ENCODE data around the gene OVAAL.

The OVAAL gene

DNA sequence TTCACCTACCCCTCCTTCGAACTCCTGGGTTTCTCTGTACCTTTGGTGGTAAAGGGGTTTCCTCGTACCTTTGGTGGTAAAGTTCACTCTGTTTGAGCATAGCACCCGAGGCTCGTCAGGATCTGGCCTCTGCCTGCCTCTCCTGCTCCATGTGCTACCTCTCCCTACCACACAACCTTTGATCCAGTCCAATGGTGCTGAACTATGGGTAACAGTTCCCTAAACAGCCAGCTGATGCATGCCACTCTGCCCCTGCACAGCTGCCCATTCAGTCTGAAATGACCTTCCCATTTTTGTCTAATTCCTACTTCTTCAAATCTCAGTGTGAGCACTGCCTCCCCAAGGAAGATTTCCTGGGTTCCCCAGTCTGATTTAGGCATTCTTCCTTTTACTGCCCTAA lies 14.0 kb downstream of the OVAAL start:
- DNase-seq: no peak

DNA sequence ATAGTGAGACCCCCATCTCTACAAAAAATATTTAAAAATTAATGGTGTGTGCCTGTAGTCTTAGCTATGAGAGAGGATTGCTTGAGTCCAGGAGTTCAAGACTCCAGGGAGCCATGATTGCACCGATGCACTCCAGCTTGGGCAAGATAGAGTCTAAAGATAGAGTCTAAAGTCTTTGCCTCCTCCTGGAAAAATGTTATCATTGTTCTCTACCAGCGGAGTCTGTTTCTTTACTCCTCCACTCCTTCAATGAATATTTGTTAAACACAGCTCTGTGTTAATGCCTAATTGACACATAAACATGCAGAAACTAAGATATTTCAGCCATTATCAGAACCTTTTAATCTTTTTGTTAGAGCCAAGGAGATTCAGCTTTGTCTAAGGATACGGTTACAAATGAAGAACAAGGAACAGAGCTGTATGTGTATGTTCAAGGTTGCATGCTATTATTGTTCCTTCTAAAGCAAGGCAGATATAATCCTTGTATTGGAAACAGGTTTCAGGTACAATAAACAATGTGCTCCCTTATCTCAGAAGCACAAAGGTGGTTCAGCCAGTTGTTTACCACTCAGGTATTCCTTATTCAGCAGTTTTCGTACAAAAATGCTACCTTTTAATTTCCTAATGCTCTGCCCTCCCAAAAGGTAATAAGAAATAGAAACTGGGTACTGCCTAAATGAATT lies 15.4 kb downstream of the OVAAL start:
- DNase-seq: no peak

GRCh38 chr1:180577361-180577760 lies 18.6 kb downstream of the OVAAL start:
- DNase-seq: no peak

DNA sequence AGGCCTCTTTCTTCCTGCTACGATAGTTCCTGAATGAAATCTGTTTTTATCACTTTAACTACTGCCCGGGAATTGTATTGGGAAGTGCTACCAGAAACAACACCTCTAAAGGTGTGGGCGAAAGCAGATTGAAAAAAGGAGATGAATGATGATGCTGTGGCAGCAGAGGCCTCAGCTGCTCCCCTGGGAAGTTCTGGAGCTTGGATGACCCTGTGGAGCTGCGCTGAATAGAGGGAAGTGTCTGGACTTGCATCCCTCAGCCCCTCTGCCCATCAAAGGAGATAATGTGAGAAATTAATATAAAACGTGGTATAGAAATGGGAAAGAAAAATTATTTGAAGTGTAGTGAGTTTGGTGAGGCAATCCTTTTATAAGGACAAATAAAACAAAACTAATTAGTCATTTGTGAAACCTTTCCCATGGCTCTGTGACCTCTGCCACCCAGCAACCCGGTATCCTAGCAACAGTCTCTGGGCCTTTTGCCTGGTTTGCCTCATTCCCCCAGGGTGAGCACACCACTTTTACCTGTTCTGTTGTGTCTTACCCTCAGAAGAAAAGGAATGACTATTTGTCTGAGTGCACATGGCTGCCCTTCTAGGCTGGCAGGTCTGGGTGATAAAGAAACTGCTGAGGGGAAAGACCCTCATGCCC lies 21.3 kb downstream of the OVAAL start:
- DNase-seq: no peak

DNA sequence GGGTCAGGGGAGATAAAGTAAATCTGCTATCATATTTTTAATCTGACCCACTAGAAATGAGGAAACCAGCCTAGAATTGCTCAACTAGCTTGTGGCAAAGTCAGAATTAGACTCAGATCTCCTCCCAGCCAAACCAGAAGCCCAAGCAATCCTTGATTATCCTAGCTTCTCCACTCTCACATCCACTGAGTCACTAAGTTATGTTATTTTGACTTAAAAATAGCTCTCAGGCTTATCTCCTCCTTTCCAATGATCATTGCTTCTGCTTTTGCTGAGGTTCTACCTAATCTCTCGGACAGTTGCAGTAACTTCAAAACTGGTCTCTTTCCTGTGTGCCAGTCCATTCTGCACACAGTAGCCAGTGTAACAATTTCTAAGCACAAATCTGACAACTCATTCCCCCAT lies 22.9 kb downstream of the OVAAL start:
- DNase-seq: no peak

DNA sequence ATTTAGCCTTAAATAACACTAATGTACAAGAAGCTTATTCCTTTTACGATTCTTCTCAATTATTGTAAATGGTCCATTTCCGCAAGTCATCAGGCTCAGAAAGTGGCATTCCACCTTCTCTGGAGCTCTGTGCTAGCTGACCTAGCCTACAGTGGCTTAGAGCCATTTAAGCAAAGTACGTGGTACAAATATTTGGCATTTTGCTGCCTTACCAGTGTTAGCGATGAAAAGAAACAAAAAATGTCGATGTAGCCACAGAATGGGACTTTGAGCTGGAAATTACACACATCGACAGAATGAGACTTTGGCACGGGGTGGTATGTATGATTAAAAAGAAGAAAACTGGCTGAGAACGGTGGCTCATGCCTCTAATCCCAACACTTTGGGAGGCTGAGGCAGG lies 26.1 kb downstream of the OVAAL start:
- DNase-seq: no peak

DNA sequence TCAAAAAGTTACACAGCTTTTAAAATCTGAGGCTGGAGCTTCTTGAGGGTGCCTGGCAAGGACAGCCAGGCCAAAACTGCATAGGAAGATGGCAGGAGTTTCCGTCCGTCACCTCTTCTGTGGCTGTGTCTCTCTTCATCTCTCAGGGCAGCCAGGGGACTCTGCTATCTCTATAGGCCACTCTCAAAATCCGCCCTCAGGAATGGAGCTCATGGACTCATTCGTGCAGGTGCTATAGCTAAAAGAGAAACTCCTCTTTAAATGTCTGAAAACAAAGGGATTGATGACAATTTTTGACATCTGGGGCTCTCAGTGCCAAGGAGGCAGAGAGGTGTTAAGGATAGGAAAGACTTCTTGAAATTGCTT lies 27.2 kb downstream of the OVAAL start:
- DNase-seq: no peak

DNA sequence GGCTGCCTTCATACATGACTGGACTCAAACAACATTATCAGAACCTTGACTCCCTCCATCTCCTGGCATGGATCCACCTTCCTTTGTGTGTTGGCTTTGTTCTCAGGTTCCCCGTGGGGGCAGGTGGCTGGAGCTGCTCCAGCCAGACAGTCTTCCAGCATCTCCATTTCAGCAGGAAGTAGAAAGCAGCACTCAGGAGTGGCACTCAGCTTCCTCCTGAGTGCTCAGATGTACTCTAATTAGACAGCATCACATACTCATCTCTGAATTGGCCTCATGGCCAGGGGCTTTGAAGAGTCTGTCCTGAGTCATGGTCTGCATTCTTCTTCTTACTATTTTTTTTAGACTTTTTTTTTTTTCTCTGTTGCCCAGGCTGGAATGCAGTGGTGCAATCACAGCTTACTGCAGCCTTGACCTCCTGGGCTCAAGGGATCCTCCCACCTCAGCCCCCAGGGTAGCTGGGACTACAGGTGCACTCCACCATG lies 27.9 kb downstream of the OVAAL start:
- peak; percentile 94 for DNase-seq

GRCh38 chr1:180588121-180588520 lies 29.4 kb downstream of the OVAAL start:
- DNase-seq: no peak

DNA sequence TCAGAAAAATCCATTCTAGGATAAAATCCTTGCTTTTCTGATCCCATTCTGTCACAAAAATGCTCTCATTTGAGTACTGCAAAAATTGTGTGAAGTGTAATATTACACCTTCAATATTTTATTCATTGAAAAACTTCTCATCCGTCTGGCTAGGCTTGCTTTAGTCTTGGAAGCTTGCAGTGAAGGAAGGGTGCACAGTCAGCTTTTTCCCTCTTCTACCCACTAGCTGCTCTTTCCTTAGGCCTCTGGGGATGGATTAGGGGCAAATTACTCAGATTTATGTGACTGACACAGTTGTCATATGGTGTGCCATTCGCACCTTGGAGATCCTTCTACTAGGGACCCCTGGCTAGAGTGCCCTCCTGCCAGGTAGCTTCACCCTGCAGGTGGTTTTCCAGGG lies 32.1 kb downstream of the OVAAL start:
- no peak for DNase-seq

- no peak for DNase-seq
Measured at GRCh38 chr1:180593382-180593781, 34.6 kb downstream of the OVAAL start.

DNA sequence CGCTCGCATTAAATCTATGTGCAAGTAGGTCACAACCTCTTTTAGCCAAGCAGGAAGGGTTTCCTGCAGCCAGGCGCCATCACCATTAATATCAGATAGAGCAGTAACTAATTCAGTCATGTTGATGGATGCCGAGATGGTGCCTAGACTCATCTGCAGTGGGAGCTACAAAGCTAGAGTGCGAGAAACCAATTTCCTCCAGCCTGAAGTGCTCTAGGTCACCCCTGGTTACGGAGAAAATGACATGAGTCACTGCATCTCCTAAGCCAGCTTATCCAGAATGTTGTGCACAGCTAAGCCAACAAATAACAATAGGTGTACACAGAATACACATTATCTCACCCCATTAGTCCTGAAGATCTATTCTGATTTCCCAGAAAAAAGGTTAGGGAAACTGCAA lies 36.0 kb downstream of the OVAAL start:
- peak; percentile 80 for DNase-seq

DNA sequence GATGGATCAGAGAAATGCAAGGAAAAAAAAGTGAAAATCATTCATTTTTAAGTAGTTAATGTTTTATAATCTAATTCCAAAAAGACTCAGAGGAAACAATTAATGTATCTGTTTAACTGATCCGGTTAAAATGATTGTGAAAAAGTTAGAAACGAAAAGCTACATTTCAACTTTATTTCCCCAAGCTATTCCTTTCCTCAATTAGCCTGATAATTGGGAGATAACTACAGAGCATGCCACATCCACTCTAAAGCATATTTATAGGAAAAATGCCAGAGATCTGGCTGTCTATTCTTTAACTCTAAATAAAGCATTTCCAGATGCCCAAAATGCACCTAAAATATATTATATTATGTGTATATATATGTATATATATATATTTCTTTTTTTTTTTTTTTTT lies 37.2 kb downstream of the OVAAL start:
- no peak for DNase-seq

GRCh38 chr1:180597520-180597919 lies 38.8 kb downstream of the OVAAL start:
- no peak for DNase-seq

DNA sequence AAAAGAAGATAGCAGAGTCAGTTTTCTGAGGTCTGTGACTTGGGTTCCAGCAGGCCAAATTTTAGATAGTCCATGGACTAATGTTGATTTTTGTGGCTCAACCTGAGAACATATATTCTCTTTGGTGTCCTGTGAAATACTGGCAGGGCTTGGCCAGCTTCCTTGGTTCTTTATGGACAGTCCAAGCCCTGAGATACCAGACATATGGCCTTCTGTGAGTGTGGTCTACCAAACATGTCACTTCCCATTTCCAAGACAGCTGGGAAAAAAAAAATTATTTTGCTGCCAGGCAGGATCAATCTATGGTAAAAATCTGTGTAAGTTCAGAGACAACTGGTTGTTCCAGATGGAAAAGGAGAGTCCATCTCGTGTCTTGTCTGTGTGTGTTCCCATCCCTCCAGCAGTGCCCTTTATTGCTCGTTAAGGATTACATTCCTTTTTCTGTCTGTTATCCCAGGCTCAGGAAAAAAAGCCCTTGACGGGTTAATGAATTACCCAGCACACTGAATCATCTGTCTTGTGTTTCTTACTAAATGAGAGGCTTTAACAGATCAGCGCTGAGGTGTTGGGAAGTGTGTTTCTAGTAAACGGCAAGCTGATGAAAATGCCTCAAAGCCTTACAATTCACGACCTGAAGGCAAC lies 39.7 kb downstream of the OVAAL start:
- no peak for DNase-seq

DNA sequence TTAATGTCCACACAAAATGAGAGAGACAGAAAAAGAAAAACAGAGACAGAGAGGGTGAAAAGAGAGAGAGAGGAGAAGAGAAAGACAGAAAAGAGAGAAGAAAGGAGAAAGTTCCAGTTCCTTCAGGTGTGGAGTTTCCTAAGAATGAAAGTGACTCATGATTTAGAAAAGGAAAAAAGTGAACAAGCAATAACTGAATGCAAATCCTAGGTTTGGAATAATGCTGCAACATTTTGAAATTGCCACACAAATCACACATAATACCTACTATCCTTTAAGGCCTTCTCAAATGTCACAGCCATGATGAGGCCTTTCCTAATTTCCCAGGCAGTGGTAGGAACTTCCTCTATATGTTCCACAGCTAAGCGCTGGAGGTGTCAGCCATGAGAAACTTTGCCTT lies 41.6 kb downstream of the OVAAL start:
- no peak for DNase-seq

DNA sequence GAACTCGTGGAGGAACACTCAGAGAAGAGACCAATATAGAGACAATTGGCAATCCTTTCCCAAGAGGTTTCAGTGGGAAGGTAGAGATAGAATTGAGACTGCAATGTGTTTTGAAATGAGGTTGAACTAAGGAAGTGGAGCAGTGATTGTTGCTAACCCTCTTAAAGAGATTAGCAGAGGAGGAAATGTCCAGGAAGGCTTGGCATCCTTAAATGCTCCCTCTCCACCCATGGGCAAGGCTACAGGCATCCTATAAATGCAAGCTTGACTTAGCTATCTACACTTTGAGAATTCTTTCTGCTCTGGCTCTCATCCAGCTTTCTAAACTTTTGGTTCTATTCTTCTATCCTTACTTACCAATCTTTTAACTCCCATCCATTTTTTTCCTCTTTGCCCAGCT lies 42.7 kb downstream of the OVAAL start:
- no peak for DNase-seq

DNA sequence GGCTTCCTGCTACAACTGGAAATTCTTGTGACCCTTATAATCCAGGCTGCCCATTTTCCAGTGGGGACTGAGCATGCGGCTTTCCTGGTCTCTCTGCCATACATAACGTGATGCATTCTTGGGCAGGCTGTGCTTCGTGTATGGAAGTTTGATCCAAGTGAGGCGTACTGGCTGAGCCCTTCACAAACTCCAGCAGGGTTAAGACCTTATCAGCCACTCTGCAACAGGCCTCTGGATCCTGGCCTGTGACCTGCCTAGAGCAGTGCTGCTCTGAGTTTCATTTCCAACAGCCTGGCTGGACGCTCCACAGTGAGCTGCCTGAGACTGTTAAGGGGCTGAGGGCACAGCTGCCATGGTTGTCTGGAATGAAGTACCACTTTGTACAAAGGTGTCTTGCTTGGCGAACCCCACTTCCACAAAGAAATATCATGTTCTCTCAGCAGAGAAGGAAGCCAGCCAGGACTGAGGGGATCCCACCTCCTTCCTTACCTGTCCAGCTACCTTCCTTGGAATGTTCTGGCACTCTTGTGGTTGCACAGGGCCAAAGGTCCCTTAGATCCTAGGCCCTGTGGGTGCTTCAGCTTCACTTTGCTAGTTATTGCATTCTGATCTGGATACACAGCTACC lies 44.6 kb downstream of the OVAAL start:
- no peak for DNase-seq

DNA sequence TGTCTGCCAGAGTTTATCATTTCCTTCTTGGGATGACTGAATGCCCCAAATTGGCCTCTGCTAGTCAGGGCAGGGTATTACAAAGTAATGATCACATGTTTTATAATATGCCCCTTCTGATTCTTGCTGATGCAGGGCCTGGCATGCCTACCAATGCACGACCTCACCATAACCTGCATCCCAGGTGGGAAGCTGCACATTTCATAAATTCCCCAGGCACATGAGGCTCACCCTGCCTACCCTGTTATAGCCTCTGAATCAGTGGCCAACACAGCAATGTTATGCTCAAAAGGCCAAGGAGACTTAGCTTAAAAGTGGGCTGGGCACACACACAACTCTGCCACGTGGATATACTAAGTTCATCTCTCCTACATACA lies 45.1 kb downstream of the OVAAL start:
- DNase-seq: no peak

GRCh38 chr1:180606155-180606554 lies 47.4 kb downstream of the OVAAL start:
- DNase-seq: no peak

- DNase-seq: no peak
Measured at GRCh38 chr1:180609643-180610555, 51.1 kb downstream of the OVAAL start.

- no peak for DNase-seq
Measured at GRCh38 chr1:180610556-180611015, 51.8 kb downstream of the OVAAL start.
